ENCODE results near the gene SELENOK.

- TF ChIP-seq EP300 (IDR thresholded peaks at IDR 0.05; ENCODE audit: borderline replicate concordance): no peak
- TF ChIP-seq MAX (IDR thresholded peaks at IDR 0.05): no peak
- TF ChIP-seq TAF1 (IDR thresholded peaks at IDR 0.05; ENCODE audit: low read depth): no peak
- TF ChIP-seq, protein P1, sequence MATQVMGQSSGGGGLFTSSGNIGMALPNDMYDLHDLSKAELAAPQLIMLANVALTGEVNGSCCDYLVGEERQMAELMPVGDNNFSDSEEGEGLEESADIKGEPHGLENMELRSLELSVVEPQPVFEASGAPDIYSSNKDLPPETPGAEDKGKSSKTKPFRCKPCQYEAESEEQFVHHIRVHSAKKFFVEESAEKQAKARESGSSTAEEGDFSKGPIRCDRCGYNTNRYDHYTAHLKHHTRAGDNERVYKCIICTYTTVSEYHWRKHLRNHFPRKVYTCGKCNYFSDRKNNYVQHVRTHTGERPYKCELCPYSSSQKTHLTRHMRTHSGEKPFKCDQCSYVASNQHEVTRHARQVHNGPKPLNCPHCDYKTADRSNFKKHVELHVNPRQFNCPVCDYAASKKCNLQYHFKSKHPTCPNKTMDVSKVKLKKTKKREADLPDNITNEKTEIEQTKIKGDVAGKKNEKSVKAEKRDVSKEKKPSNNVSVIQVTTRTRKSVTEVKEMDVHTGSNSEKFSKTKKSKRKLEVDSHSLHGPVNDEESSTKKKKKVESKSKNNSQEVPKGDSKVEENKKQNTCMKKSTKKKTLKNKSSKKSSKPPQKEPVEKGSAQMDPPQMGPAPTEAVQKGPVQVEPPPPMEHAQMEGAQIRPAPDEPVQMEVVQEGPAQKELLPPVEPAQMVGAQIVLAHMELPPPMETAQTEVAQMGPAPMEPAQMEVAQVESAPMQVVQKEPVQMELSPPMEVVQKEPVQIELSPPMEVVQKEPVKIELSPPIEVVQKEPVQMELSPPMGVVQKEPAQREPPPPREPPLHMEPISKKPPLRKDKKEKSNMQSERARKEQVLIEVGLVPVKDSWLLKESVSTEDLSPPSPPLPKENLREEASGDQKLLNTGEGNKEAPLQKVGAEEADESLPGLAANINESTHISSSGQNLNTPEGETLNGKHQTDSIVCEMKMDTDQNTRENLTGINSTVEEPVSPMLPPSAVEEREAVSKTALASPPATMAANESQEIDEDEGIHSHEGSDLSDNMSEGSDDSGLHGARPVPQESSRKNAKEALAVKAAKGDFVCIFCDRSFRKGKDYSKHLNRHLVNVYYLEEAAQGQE (IDR thresholded peaks at IDR 0.05; ENCODE audit: low read depth): no peak
- no peak for TF ChIP-seq FOXM1 (IDR thresholded peaks at IDR 0.05; ENCODE audit: borderline replicate concordance, low read depth)
- no peak for TF ChIP-seq ZBTB7A (IDR thresholded peaks at IDR 0.05; ENCODE audit: low read depth)
- no peak for TF ChIP-seq TEAD4 (IDR thresholded peaks at IDR 0.05)
These were observed 7.0 kb downstream of the SELENOK start for GRCh38 chr3:53884623-53885022.
